Epithelial cell of proximal tubule (primary cell): ENCODE results near the gene PSME3. TPM values are rescaled to one million over a fixed set of nuclear protein-coding genes. Genes with fewer than 3 reads are reported as not detected.

Experiments
- DNase-seq: peaks from one replicate; pipeline ENCODE4 v3.0.0-alpha.2; 2011; ENCODE audit warnings: low read depth
- H3K4me3 ChIP-seq: 2 replicates; pipeline ENCODE4 v1.5.1; 2011; ENCODE audit warnings: low read depth, mild to moderate bottlenecking, low read length
- CTCF ChIP-seq: conservative IDR thresholded peaks from 2 replicates; pipeline ENCODE4 v1.5.1; 2012; ENCODE audit warnings: low read depth, mild to moderate bottlenecking, low read length
- total RNA-seq: library from RNA; depleted of rRNA; stranded (reverse); fragments of >200 nt; gene quantifications from 2 replicates; pipeline ENCODE4 v1.2.3, GENCODE V29; 2015

The PSME3 gene
- total RNA-seq, 1 donor from 2014 or later = 126 TPM

DNA sequence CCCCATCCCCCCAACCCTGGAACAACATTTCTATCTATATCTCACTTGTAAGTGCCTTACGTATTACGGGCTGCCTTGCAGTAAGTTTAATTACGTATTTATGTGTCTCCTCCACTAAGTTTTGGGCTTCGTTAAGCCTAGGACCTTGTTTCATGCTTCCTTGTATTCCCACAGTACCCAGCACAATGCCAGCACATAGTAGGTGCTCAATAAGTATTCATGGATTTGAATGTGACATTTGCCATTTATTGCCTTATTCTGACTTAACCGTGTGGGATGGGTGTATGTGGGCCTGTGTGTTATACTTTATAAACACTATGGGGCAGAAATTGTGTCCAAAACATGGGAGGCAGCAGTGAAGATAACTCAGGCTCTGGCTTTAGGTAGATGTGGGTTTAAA is 40.7 kb upstream of the PSME3 start:
- no peak for DNase-seq
- no peak overlapping the region for H3K4me3 ChIP-seq
- no peak for TF ChIP-seq CTCF

DNA sequence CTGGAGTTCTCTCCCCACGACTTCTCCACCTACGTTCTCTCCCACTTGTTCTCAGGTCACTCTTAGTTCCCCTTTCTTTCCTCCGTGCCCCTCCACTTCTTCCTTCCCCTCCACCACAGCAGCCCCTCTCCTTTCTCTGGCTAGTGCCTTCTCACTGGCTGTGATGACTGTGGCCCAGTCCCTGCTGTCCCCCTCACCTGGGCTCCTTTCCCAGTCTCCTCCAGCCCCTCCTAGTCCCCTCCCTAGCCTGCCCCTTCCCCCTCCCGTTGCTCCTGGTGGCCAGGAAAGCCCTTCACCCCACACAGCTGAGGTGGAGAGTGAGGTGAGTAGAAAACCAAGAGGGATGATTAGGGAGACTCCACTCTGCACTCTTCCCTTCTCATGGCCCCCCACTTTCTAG is 38.1 kb upstream of the PSME3 start:
- no peak overlapping the region for H3K4me3 ChIP-seq
- DNase-seq = no peak
- TF ChIP-seq CTCF = no peak

DNA sequence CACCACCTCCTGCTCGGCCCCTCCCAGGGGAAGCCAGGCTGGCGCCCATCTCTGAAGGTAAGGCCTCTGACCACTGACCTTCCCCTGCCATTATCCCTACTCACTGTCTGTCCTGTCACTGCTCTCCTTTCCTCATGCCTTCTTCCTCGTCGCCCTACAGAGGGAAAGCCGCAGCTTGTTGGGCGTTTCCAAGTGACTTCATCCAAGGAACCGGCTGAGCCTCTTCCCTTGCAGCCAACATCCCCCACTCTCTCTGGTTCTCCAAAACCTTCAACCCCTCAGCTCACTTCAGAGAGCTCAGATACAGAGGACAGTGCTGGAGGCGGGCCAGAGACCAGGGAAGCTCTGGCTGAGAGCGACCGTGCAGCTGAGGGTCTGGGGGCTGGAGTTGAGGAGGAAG is 37.7 kb upstream of the PSME3 start:
- DNase-seq = no peak
- no peak for TF ChIP-seq CTCF
- H3K4me3 ChIP-seq = no peak overlapping the region

- no peak for TF ChIP-seq CTCF
- no peak overlapping the region for H3K4me3 ChIP-seq
- DNase-seq = no peak
Observed at GRCh38 chr17:42796066-42796758, 37.0 kb upstream of the PSME3 start.

DNA sequence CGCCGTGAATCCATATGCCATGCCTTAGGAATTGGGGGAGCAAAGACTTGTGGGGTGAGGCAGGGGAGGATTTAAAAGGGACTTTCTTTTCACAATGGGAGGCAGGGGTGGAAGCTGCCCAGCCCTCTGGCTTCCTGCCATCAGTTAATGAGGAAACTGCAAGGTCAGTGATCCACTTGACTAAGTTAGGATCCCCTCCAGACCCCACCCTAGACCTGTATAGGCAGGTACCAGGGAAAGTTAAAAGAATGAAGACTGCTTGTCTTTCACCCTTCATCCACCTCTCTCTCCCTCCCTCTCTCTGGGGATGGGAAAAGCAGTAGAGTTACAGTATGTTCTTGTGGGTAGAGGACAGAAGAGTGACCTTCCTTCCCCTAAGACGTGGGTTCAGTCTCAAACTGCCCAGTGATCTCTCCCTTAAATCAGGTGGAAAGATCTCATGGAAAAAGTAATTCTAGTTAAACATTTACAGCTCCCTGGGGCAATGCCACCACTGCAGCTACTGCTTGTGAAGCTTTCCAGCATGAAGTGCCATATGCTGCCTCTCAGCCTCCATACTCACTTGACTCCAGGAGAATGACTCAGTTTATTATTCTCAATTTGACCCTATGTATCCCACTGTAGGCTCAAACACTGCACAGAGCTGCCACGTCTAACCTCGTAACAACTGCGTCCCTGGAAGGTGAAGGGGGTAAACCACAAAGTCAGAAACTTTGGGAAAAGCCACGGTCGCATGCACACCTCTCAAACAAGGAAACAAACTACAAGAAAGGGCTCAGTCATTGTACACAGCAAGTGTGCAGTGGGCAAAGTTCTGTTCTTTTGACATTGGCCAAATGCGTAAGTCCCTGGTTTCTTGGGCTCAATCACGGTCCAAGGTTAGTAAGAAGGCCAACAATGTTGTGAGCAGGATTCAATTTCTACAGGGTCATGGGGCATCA is 35.9 kb upstream of the PSME3 start:
- peak; percentile 83 for DNase-seq
- no peak for TF ChIP-seq CTCF
- peak overlapping the region; percentile 96 for H3K4me3 ChIP-seq

DNA sequence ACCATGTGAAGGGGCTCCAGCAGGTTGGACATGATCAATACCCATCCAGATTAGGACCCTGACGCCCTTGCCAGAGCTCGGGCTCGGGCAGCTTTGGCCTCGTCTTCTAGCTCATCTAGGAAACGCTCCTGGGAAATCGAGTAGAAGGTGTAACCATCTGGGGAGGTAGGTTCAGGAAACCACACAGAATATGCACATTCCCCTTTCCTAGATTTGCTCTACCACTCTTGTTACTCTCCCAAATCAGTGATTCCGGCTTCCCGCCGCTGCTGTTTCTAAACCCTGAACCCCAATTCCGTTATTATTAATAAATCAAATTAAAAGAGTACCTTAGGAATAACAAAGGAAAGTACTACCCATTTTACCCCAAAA is 35.2 kb upstream of the PSME3 start:
- no peak for DNase-seq
- peak overlapping the region; percentile 96 for H3K4me3 ChIP-seq
- TF ChIP-seq CTCF = no peak
